Prostate gland (tissue), 2 donors: Measurements from ENCODE around the gene FAM163B. TPM values are rescaled to one million over a fixed set of nuclear protein-coding genes. Genes with fewer than 3 reads are reported as not detected.
A peak's percentile ranks its signal among the peaks of the same experiment; 100 is the strongest.

Source experiments
- DNase-seq: peaks from one replicate; pipeline ENCODE4 v3.0.0-alpha.2; 2019; ENCODE audit warnings: low spot score
- H3K27ac ChIP-seq, 2 donors: fragments of 200-600 bp; sonication (generic); 2 replicates each; pipeline ENCODE4 v1.5.1; 2017 to 2019
- H3K27me3 ChIP-seq: fragments of 200-600 bp; sonication (generic); replicated peaks from 2 replicates; pipeline ENCODE4 v1.5.1; 2019; ENCODE audit not compliant: insufficient read depth
- H3K36me3 ChIP-seq, 2 donors: fragments of 200-600 bp; sonication (generic); 1 replicate in 1 of 2; 2 replicates in 1 of 2; pipeline versions ENCODE4 v1.5.1 to v1.8.1; 2017 to 2019
- H3K4me1 ChIP-seq: fragments of 200-600 bp; sonication (generic); replicated peaks from 2 replicates; pipeline ENCODE4 v1.5.1; 2019
- H3K4me3 ChIP-seq, 2 donors: fragments of 200-600 bp; sonication (generic); 2 replicates each; pipeline ENCODE4 v1.5.1; 2017 to 2019
- H3K9me3 ChIP-seq: fragments of 200-600 bp; sonication (generic); 2 replicates; pipeline ENCODE4 v1.5.1; 2017
- POLR2A ChIP-seq: fragments of 450-650 bp; IDR thresholded peaks from one replicate; pipeline ENCODE4 v1.6.1; 2016; ENCODE audit warnings: antibody characterized with exemption, mild to moderate bottlenecking
- POLR2AphosphoS5 ChIP-seq: sonication (generic); formaldehyde crosslinking; IDR thresholded peaks from one replicate; pipeline ENCODE4 v1.6.1; 2017; ENCODE audit warnings: antibody characterized with exemption
- WGBS: methylation state at CpG from one replicate; pipeline ENCODE4 v1.1.5; 2018; 5-methylcytosine and 5-hydroxymethylcytosine counted together
- intact Hi-C: fragments of 100-400 bp; cut with DNase I; formaldehyde crosslinking; loops from one replicate; pipeline ENCODE4 v1.14.2; 2022
- total RNA-seq, 2 donors: library from RNA; depleted of rRNA; stranded (reverse); fragments of >200 nt; gene quantifications; one replicate each; pipeline ENCODE4 v1.1.0, GENCODE V29; 2016
- TF ChIP-seq, protein P1 (sequence below), 4 experiments: fragments of 200-600 bp in 2 of 4; fragments of 450-650 bp in 2 of 4; sonication (generic) in 2 of 4; IDR thresholded peaks; 1 replicate in 3 of 4; 2 replicates in 1 of 4; pipeline ENCODE4 v1.5.1; 2016 to 2019; ENCODE audit warnings: antibody characterized with exemption in 4 of 4, mild to moderate bottlenecking in 2 of 4, moderate library complexity in 2 of 4

FAM163B gene
- total RNA-seq, 2 donors from 2014 or later, result 0.85 TPM; not detected in 1

DNA sequence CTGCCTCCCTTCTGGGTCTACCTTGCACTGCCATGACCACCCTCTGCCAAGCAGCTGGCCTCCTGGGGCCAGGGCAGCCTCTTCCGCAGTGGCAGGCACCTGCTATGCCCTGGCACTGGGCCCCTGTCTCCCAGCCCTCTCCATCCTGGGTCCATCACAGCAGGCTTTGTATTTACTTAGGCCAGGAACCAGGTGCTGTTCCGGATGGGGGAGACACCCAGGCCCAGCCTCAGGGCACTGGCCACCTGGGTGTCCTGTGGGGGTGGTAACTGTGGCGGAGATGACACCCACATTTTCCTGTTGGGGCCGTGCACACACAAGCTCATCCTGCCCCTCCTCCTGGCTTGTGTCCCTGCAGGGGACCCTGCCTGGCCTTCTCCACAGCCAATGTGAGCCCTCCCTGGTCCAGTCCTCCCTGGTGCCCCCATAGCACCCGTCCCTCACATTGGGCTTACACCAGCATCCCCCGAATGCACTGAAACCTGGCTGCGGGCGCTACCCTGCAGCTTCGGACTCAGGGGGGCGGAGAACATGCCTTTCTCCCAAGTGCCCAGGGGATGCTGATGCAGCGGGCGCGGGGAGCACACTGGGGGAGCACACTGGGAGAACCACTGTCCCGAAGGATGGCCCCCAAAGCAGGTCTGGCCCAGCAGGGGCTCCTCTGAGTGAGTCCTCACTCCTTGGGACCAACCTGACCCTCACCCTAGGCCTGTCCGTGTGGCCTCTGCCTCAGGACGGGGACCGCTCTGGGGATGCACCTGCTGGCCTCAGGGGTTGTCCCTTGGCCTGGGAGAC lies 17.9 kb downstream of the FAM163B start:
- intact Hi-C loops, result no loop called here
- 80% methylated on average over 17 of the region's 17 CpGs for WGBS

DNA sequence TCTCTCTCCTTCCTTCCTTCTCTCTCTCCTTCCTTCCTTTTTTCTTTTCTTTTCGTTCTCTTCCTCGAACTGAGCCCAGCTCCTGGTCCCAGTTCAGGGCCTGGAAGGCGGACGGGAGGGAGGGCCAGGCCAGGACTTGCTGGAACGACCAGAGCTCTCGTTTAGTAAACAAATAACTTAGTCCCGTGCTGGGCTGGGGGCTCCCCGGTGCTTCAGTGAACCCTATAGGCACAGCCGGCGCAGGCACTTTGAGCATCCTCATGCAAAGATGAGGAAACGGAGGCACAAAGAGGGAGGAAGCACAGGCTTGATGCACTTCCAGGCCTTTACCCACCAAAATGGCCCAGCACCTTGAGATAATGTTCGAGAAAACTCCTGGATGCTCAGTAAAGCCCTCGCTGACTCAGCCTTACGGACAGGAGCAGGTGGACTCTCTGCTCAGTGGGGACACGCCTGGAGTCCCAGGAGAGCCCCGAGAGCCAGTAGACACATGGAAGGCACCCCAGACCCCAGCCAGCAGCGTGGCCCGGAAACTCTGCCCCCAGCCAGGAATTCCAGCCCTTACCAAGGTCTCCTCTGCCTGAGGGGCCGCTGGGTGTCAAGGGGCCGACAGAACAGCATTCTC lies 18.8 kb downstream of the FAM163B start:
- intact Hi-C loops, result no loop called here
- no peak overlapping the region for H3K4me3 ChIP-seq
- no peaks in the 10 kb centered on the region for H3K9me3 ChIP-seq
- no peaks in the 10 kb centered on the region for H3K36me3 ChIP-seq
- 64% methylated on average over 18 of the region's 20 CpGs for WGBS
- TF ChIP-seq POLR2AphosphoS5, result no peak
- TF ChIP-seq, protein P1, sequence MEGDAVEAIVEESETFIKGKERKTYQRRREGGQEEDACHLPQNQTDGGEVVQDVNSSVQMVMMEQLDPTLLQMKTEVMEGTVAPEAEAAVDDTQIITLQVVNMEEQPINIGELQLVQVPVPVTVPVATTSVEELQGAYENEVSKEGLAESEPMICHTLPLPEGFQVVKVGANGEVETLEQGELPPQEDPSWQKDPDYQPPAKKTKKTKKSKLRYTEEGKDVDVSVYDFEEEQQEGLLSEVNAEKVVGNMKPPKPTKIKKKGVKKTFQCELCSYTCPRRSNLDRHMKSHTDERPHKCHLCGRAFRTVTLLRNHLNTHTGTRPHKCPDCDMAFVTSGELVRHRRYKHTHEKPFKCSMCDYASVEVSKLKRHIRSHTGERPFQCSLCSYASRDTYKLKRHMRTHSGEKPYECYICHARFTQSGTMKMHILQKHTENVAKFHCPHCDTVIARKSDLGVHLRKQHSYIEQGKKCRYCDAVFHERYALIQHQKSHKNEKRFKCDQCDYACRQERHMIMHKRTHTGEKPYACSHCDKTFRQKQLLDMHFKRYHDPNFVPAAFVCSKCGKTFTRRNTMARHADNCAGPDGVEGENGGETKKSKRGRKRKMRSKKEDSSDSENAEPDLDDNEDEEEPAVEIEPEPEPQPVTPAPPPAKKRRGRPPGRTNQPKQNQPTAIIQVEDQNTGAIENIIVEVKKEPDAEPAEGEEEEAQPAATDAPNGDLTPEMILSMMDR (IDR thresholded peaks at IDR 0.05), result no peak
- TF ChIP-seq POLR2A, result no peak
- H3K27me3 ChIP-seq, result no peaks in the 10 kb centered on the region
- DNase-seq, result no peak
- peaks cover 2% of the 10 kb centered on the region for H3K4me1 ChIP-seq
- no peak overlapping the region for H3K27ac ChIP-seq

More for the DNA sequence above, 17.9 kb downstream of the FAM163B start:
- H3K4me1 ChIP-seq, result no peaks in the 10 kb centered on the region
- no peaks in the 10 kb centered on the region for H3K27me3 ChIP-seq
- DNase-seq, result no peak
- no peaks in the 10 kb centered on the region for H3K36me3 ChIP-seq
- no peak overlapping the region for H3K27ac ChIP-seq
- no peak overlapping the region for H3K4me3 ChIP-seq
- TF ChIP-seq POLR2AphosphoS5 (no peak), POLR2A (no peak)
- TF ChIP-seq, protein P1 (IDR thresholded peaks at IDR 0.05), result no peak
- no peaks in the 10 kb centered on the region for H3K9me3 ChIP-seq

DNA sequence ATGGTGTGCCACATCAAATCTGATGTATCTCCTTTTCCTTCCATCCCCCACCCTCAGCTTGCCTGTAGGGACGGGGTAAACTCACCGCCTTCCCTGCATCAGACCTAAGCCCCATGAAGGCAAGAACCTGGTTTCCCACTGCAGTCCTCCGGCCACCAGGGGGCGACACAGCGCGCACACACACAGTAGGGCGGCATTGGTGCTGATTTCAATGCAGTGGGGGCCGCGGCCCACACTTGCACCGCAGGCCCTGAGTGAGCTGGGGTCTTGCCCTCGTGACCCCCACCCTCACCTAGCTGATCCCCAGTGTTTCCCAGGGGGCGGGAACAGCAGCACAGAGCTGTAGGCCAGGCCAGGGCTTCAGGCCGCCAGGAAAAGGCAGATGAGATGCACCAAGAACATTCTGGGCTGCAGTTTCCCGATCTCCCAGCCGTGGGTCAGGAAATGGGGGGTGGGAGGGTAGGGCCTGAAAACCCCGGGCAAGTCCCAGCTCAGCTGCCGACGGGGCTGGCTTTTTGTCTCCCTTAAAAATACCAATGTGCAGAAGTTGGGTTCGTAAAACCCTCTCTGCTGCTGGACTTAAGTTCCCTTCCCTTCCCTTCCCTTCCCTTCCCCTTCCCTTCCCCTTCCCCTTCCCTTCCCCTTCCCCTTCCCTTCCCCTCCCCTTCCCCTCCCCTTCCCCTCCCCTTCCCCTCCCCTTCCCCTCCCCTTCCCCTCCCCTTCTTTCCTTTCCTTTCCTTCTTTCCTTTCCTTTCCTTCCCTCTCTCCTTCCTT lies 19.5 kb downstream of the FAM163B start:
- H3K9me3 ChIP-seq, result no peaks in the 10 kb centered on the region
- peaks cover 9% of the 10 kb centered on the region for H3K4me1 ChIP-seq
- DNase-seq, result no peak
- H3K27ac ChIP-seq, result no peak overlapping the region
- TF ChIP-seq POLR2A, result no peak
- TF ChIP-seq, protein P1 (IDR thresholded peaks at IDR 0.05), result peak in 2 of 4 experiments; percentile 11 to 28
- H3K36me3 ChIP-seq, result no peaks in the 10 kb centered on the region
- intact Hi-C loops, result no loop called here
- no peaks in the 10 kb centered on the region for H3K27me3 ChIP-seq
- WGBS, result 45% methylated on average over 19 of the region's 19 CpGs
- no peak overlapping the region for H3K4me3 ChIP-seq

DNA sequence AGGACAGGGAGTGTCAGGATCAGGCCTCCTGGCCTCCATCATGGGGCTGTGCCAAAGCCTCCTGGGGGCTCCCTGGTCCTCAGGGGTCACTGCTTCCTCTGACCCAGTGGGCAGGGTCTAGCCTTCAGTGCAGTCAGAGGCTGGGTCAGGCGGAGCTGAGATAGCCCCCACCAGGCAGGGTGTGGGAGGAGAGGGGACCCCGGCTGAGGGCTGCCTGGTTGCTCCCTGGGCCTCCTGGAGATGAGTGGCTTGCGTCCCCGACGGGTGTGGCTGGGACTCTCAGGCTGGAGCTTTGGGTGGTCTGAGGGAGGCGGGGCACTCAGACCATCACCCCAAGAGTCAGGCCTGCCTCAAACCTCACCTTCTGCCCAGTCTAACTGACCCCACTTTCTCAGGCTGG lies 21.7 kb downstream of the FAM163B start:
- TF ChIP-seq, protein P1 (IDR thresholded peaks at IDR 0.05), result no peak
- TF ChIP-seq POLR2AphosphoS5 (no peak), POLR2A (no peak)
- Histone ChIP-seq H3K9me3 (no peaks in the 10 kb centered on the region), H3K27me3 (no peaks in the 10 kb centered on the region), H3K4me3 (no peak overlapping the region), H3K4me1 (peaks cover 12% of the 10 kb centered on the region), H3K27ac (no peak overlapping the region), H3K36me3 (no peaks in the 10 kb centered on the region)
- WGBS, result 97% methylated on average over 6 of the region's 6 CpGs
- no peak for DNase-seq
- intact Hi-C loops, result no loop called here
